ENCODE measurements around the gene NLRP9.
A peak's percentile ranks its signal among the peaks of the same experiment; 100 is the strongest.

Gene NLRP9

DNA sequence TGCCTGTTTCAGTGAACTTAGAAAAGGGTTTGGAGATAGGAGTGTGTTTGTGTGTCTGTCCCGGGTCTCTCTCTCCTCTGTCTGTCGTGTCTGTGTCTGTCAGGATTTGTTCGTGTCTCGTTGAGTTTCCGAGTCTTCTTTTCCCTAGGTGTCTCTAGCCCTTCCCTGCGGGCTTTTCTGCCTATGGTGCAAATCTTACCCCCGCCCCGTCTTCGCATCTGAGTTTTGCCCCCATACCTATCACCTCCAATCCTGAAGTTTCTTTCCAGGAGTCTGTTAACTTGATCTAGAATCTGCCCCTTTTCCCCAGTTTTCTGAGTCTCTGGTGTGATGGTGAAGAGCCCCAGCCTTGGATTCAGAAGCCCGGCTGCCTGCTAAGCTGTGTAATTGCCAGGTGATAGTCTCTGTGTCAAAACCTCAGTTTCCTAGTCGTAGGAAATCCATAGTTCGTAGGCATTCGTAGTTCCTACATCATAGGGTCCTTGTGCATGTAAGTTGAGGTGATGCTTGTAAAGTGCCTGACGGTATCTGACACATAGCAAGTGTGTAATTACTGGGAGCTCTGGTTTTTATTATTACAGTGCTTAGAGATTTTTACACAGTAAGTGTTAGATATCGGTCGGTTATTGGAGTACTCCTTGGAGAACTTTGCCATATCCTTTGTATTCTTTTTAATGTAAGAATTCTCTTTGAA lies 62.4 kb downstream of the NLRP9 start:
- no peak overlapping the region for H3K27ac ChIP-seq (ENCODE audit: low read length)
- H3K36me3 ChIP-seq (ENCODE audit: control insufficient read depth, low read depth, low read length), result peaks cover 21% of the 10 kb centered on the region
- H3K9me3 ChIP-seq (ENCODE audit: control insufficient read depth, low read depth, low read length), result no peaks in the 10 kb centered on the region
- peak overlapping the region; percentile 92 for H3K4me3 ChIP-seq (ENCODE audit: low read length)
- no peaks in the 10 kb centered on the region for H3K27me3 ChIP-seq (ENCODE audit: control insufficient read depth, insufficient read depth, low read length)
- H3K4me1 ChIP-seq (ENCODE audit: control insufficient read depth, low read depth, low read length), result peaks cover 18% of the 10 kb centered on the region
- H3K9ac ChIP-seq (ENCODE audit: low read length), result peak overlapping the region; percentile 82

DNA sequence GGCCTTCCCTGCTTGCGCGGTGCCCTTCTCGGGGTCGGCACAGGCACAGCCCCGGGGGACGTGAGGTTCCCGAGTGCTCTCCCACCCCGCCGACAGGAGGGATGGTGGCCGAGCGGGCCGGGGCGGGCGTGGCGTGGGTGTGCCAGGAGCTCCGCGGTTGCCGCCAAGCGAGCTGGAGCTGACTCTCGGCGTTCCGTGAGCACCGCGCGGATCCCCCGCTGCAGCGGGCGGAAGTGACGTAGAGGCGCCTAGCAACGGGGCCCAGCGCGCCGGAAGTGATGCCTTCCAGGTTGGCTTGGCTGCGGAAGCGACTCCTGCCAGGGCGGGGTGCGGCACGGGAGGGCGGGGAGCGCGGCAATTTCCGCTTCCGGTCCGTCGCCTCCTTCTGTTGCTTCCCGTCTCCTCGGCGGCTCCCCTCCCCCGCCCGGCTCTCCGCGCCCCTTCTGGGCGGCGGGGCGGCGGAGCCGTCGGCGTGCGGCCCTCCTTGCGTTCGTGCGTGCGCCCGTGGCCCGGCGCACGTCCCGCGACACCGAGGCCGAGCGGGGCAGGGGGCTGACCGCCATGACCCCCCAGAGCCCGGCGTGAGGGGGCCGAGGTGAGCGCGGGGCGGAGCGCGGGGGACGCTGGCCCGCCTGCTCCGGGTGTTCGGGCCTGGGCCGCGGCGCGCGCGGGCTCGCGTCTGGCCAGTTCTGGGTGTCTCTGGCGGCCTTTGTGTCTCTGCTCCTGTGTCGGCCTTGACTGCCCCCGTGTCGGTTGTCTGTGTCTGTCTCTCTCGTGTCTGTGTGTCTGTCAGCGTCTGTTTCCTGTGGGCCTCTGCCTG lies 63.2 kb downstream of the NLRP9 start, which contains the start of gene EPN1:
EPN1 (plus strand) TSS at position 386 of the 820 bp plus-strand sequence. CDS start 3,402 bp downstream, outside the sequence.
- Histone ChIP-seq H3K36me3 (ENCODE audit: control insufficient read depth, low read depth, low read length) (peaks cover 24% of the 10 kb centered on the region), H3K4me1 (ENCODE audit: control insufficient read depth, low read depth, low read length) (peaks cover 18% of the 10 kb centered on the region), H3K27ac (ENCODE audit: low read length) (peak within 1 kb of the TSS; percentile 25), H3K27me3 (ENCODE audit: control insufficient read depth, insufficient read depth, low read length) (no peaks in the 10 kb centered on the region), H3K9ac (ENCODE audit: low read length) (peak within 1 kb of the TSS; percentile 82), H3K9me3 (ENCODE audit: control insufficient read depth, low read depth, low read length) (no peaks in the 10 kb centered on the region), H3K4me3 (ENCODE audit: low read length) (peak within 1 kb of the TSS; percentile 92)

DNA sequence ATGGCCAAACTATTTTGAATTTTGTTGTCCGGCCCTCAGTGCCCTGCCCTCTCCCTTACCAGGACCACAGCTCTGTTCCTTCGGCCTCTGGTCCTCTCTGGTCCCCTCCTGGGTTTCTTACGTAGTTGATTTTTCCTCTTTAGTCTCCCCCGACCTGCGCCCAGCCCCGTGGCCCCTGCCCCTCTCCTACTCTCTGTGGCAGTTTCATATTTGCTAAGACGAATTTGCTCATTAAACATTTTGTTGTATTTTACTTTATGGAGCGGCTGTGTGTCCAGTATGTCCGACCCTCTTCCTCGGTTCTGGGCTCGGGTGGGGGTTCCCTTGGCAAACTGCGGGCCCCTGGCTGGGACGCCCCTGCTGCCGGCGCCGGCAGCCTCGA lies 63.8 kb downstream of the NLRP9 start:
- H3K9me3 ChIP-seq (ENCODE audit: control insufficient read depth, low read depth, low read length), result no peaks in the 10 kb centered on the region
- H3K9ac ChIP-seq (ENCODE audit: low read length), result peak overlapping the region; percentile 82
- H3K4me1 ChIP-seq (ENCODE audit: control insufficient read depth, low read depth, low read length), result peaks cover 18% of the 10 kb centered on the region
- no peaks in the 10 kb centered on the region for H3K27me3 ChIP-seq (ENCODE audit: control insufficient read depth, insufficient read depth, low read length)
- H3K4me3 ChIP-seq (ENCODE audit: low read length), result peak overlapping the region; percentile 65
- H3K27ac ChIP-seq (ENCODE audit: low read length), result peak overlapping the region; percentile 25
- H3K36me3 ChIP-seq (ENCODE audit: control insufficient read depth, low read depth, low read length), result peaks cover 24% of the 10 kb centered on the region

DNA sequence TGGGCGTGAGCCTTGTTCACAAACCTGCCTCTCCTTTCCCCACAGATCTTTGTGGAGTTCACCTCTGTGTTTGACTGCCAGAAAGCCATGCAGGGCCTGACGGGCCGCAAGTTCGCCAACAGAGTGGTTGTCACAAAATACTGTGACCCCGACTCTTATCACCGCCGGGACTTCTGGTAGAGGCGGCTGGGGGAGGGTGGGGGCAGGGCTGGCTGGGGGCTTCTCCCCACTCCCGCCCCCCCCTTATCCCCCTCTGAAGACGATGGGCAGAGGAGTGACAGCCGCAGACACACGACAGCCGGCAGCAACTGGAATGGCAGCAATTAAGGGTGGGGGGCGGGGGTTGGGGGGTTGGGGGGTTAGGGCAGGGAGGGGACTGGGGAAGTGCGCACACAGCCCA lies 64.3 kb downstream of the NLRP9 start:
- H3K27me3 ChIP-seq (ENCODE audit: control insufficient read depth, insufficient read depth, low read length), result no peaks in the 10 kb centered on the region
- H3K4me3 ChIP-seq (ENCODE audit: low read length), result no peak overlapping the region
- H3K36me3 ChIP-seq (ENCODE audit: control insufficient read depth, low read depth, low read length), result peaks cover 24% of the 10 kb centered on the region
- peaks cover 18% of the 10 kb centered on the region for H3K4me1 ChIP-seq (ENCODE audit: control insufficient read depth, low read depth, low read length)
- no peak overlapping the region for H3K27ac ChIP-seq (ENCODE audit: low read length)
- no peak overlapping the region for H3K9ac ChIP-seq (ENCODE audit: low read length)
- H3K9me3 ChIP-seq (ENCODE audit: control insufficient read depth, low read depth, low read length), result no peaks in the 10 kb centered on the region

DNA sequence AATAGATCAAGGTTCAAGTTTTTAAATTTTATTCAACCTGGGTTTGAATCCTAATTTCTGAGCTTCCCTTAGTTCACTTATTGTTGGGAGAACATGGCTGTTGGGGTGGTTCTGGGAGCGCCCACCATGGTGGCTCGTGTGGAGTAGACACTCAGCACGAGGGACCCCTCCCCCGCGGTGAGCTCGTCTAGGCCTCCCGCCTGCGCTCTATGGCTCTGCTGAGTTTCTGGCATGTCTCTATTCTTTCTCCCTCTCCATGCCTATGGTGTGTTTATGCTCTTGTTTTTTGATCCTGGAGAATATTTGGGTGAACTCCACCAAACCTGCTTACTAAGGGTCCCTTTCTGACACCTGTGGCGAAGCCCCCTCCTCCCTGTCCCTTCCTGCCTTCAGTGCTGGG lies 64.7 kb downstream of the NLRP9 start:
- H3K9me3 ChIP-seq (ENCODE audit: control insufficient read depth, low read depth, low read length), result no peaks in the 10 kb centered on the region
- no peaks in the 10 kb centered on the region for H3K27me3 ChIP-seq (ENCODE audit: control insufficient read depth, insufficient read depth, low read length)
- peaks cover 24% of the 10 kb centered on the region for H3K36me3 ChIP-seq (ENCODE audit: control insufficient read depth, low read depth, low read length)
- H3K27ac ChIP-seq (ENCODE audit: low read length), result peak overlapping the region; percentile 0
- peaks cover 18% of the 10 kb centered on the region for H3K4me1 ChIP-seq (ENCODE audit: control insufficient read depth, low read depth, low read length)
- no peak overlapping the region for H3K9ac ChIP-seq (ENCODE audit: low read length)
- no peak overlapping the region for H3K4me3 ChIP-seq (ENCODE audit: low read length)

DNA sequence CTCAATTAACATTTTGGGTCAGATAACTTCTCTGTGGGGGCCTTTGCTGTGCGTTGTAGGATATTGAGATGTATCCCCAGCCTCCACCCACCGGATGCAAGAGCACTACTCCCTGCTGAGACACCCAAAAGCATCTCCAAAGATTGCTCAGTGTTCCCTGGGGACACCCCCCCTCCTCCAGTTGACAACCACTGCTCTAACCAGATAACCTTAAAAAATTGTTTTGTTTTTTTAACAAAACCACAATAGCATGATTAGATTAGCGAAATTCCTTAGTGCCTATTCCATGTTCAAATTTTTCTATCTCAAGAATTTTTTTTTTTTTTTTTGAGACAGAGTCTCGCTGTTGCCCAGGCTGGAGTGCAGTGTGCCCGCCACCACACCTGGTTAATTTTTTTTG lies 65.8 kb downstream of the NLRP9 start:
- Histone ChIP-seq H3K4me3 (ENCODE audit: low read length) (no peak overlapping the region), H3K4me1 (ENCODE audit: control insufficient read depth, low read depth, low read length) (peaks cover 18% of the 10 kb centered on the region), H3K9ac (ENCODE audit: low read length) (no peak overlapping the region), H3K36me3 (ENCODE audit: control insufficient read depth, low read depth, low read length) (peaks cover 30% of the 10 kb centered on the region), H3K27ac (ENCODE audit: low read length) (peak overlapping the region; percentile 50), H3K9me3 (ENCODE audit: control insufficient read depth, low read depth, low read length) (no peaks in the 10 kb centered on the region), H3K27me3 (ENCODE audit: control insufficient read depth, insufficient read depth, low read length) (no peaks in the 10 kb centered on the region)

DNA sequence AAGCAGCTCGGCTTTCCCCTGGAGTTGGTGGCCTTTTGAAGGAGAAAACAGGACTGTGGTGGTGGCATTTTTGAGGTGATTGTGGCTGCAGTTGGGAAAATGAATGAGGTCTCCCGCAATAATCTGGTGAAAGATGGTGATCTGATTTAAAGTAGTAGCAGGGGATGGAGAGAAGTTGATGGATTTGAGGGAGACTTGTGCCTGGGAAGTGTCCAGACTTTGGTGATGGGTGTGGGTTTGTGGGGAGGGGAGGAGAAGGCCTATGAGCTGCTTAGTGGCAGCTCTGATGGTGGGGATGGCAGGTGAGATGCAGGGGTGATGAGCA lies 67.2 kb downstream of the NLRP9 start:
- Histone ChIP-seq H3K36me3 (ENCODE audit: control insufficient read depth, low read depth, low read length) (peaks cover 44% of the 10 kb centered on the region), H3K27ac (ENCODE audit: low read length) (no peak overlapping the region)

DNA sequence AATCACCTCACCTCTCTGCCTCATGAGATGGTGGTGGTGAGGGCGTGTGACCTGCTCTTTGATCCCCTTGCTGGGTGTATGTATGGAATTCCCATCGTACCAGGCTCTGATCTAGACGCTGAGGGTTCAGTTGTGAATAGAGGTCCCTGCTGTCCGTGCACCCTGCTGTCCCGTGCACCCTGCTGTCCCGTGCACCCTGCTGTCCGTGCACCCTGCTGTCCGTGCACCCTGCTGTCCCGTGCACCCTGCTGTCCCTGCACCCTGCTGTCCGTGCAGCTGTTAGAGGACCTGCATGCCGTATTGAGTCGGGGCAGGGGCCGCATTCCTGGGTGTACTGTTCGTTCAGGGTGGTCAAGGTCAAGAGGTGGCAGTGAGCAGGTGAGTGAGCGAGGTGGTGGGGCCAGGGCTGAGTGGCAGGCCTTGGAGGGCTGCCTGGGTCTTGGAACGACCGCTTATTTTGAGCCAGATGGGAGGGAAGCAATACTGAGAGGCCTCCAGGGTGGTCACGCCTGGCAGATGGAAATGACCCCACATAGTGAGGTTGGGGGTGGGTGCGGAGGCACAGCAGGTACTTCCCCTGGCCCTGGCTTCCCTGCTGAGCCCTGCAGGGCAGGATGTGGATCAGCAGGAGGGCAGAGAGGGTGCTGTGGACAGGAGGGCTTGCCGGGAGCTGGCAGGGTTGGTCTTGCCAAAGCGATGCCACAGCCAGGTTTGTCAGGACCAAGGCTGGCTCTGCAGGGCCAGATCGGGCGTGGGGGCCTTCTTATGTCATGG lies 67.7 kb downstream of the NLRP9 start:
- H3K4me1 ChIP-seq (ENCODE audit: control insufficient read depth, low read depth, low read length), result peaks cover 9% of the 10 kb centered on the region
- H3K27me3 ChIP-seq (ENCODE audit: control insufficient read depth, insufficient read depth, low read length), result no peaks in the 10 kb centered on the region
- peaks cover 49% of the 10 kb centered on the region for H3K36me3 ChIP-seq (ENCODE audit: control insufficient read depth, low read depth, low read length)
- H3K9ac ChIP-seq (ENCODE audit: low read length), result no peak overlapping the region
- no peak overlapping the region for H3K4me3 ChIP-seq (ENCODE audit: low read length)
- no peak overlapping the region for H3K27ac ChIP-seq (ENCODE audit: low read length)
- H3K9me3 ChIP-seq (ENCODE audit: control insufficient read depth, low read depth, low read length), result no peaks in the 10 kb centered on the region

More for the DNA sequence above, 67.2 kb downstream of the NLRP9 start:
- Histone ChIP-seq H3K9ac (ENCODE audit: low read length) (no peak overlapping the region), H3K9me3 (ENCODE audit: control insufficient read depth, low read depth, low read length) (no peaks in the 10 kb centered on the region), H3K4me1 (ENCODE audit: control insufficient read depth, low read depth, low read length) (peaks cover 13% of the 10 kb centered on the region), H3K27me3 (ENCODE audit: control insufficient read depth, insufficient read depth, low read length) (no peaks in the 10 kb centered on the region), H3K4me3 (ENCODE audit: low read length) (no peak overlapping the region)

DNA sequence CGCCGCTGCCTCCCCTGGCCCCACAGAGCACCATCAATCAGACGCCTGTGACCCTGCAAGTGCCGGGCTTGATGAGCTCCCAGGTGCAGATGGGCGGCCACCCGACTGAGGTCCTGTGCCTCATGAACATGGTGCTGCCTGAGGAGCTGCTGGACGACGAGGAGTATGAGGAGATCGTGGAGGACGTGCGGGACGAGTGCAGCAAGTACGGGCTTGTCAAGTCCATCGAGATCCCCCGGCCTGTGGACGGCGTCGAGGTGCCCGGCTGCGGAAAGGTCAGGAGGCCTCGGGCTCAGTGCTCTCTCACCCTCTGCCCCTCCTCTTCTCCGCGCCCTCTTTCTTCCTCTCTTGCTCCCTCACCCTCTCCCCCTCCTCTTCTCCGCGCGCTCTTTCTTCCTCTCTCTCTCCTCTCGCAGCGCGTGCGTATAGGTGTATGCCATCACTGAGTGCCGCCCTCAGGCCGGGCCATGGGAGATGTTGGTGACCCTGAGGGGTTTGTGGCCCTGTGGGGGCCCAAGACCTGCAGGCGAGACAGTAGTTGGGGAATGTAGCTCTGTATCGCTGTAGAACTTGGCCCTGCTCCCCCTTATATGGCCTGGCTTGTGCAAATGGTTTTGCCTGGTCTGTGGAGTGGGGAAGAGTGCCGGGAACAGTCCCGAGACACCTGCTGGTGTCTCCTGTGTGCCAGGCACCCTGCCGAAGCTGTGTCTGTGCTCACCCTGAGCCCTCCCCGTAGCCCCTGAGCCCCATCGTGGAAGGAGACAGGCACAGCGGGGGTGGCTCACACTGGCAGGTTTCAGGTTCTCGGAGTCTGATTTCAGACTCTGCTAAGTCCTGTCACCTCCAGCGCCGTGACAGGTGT lies 68.6 kb downstream of the NLRP9 start:
- peaks cover 56% of the 10 kb centered on the region for H3K36me3 ChIP-seq (ENCODE audit: control insufficient read depth, low read depth, low read length)
- H3K9ac ChIP-seq (ENCODE audit: low read length), result no peak overlapping the region
- H3K4me1 ChIP-seq (ENCODE audit: control insufficient read depth, low read depth, low read length), result peaks cover 9% of the 10 kb centered on the region
- no peak overlapping the region for H3K4me3 ChIP-seq (ENCODE audit: low read length)
- H3K27me3 ChIP-seq (ENCODE audit: control insufficient read depth, insufficient read depth, low read length), result no peaks in the 10 kb centered on the region
- no peak overlapping the region for H3K27ac ChIP-seq (ENCODE audit: low read length)
- H3K9me3 ChIP-seq (ENCODE audit: control insufficient read depth, low read depth, low read length), result no peaks in the 10 kb centered on the region

DNA sequence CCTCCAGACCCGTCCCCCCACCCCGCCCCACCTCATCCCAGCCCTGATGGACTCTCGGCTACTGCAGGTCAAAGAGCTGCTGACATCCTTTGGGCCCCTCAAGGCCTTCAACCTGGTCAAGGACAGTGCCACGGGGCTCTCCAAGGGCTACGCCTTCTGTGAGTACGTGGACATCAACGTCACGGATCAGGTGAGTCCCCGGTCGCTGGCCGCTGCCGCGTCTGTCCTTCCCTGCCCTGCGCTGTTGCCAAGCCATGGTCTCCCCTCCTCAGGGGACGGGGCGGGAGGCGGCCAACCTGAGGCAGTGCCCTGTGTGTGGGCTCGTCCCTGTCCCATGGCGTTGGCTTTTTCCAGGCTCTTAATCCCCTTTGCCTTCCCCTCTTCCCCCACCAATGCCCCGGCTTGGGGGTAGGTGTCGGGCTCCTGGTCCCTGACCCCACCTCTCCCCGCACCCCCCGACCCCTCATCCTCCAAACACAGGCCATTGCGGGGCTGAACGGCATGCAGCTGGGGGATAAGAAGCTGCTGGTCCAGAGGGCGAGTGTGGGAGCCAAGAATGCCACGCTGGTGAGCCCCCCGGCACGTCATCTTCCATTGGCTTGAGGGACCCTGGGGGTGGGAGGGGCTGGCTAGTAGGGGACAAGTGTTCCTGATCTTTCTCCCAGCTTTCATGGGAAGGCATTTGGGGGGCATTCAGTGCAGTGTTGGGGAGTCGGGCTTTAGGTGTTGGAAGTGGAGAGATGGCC lies 69.4 kb downstream of the NLRP9 start:
- no peak overlapping the region for H3K27ac ChIP-seq (ENCODE audit: low read length)
- H3K4me1 ChIP-seq (ENCODE audit: control insufficient read depth, low read depth, low read length), result peaks cover 9% of the 10 kb centered on the region
- no peak overlapping the region for H3K4me3 ChIP-seq (ENCODE audit: low read length)
- H3K27me3 ChIP-seq (ENCODE audit: control insufficient read depth, insufficient read depth, low read length), result no peaks in the 10 kb centered on the region
- H3K9ac ChIP-seq (ENCODE audit: low read length), result no peak overlapping the region
- H3K36me3 ChIP-seq (ENCODE audit: control insufficient read depth, low read depth, low read length), result peaks cover 65% of the 10 kb centered on the region
- no peaks in the 10 kb centered on the region for H3K9me3 ChIP-seq (ENCODE audit: control insufficient read depth, low read depth, low read length)

All from iPS-18a (cell line).